GM21786 (cell line): ENCODE results near the gene WDR54.
"Not testable (repeated sequence)": the region's sequence is repeated elsewhere in the genome, so short reads cannot be mapped to it uniquely, and the experiment has no call there.

Experiments
- ATAC-seq: cut with Tn5 transposase; IDR thresholded peaks from one replicate; pipeline ENCODE4 v1.9.1; 2021; ENCODE audit not compliant: unreplicated experiment

The WDR54 gene

DNA sequence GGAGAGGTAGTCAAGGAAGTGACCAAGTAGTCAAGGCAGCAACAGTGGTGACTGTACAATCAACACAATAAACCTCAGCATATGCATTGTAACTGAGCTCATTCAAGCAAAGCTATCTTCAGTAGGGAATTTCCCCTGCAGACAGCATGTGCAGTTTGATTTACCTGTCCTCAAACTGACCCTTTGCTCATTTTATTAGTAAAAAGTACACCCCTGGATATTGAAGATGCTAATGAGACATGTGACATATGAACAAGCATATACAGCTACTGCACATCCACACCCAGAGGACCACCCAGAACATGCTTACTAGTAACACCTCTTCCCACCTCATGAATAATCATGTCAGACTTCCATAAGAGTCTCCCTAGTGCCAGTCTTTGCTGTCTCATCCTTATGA, 15.5 kb upstream of the WDR54 start:
- ATAC-seq = no peak

DNA sequence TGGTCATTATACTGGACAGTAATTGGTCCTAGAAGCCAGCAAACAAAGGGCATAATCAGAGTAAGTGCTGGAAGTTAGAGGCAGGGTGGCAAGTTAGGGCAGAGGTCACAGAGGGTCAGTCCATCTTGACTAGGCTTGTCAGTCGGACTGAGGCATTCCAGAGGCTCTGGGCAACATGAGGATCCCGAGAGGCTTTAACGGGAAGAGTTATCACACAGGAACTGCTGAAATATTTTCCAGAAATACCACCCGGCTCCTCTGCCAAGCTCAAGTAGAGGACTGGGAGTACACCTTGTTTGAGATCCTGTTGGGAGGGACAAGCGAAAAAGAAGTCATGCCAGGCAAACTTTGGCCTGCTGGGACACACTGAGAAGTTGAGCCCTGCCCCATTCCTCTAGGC, 13.8 kb upstream of the WDR54 start:
- ATAC-seq = no peak

DNA sequence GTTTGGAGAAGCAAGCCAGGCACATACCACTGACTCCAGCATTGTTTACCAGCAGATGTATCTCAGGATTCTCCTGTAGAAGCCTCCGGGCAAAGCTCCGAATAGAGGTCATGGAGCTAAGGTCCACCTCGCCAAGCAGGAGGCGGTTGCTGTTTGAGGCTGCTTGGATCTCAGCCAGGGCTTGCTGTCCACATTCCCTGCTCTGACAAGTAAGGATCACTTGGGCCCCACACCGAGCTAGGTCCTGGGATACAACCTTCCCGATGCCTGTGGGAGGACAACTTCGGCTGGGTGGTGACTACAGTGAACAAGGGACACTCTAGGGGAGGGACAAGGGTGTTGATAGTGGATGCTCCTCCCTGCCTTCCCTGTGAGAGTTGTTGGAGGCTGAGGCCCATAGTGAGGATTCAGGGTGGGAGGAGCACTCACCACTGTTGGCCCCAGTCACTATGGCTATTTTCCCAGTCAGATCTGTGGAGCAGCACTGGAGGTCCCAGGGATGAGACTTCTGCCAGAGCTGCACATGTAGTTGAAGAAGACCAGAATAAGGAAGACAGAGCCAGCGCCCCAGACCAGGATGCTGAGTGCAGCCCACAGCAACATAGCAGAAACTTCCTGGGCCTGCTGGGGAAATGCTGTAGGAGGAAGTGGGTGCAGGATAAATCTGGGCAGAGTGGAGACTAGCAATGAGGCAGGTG, 8.4 kb upstream of the WDR54 start:
- no peak for ATAC-seq

DNA sequence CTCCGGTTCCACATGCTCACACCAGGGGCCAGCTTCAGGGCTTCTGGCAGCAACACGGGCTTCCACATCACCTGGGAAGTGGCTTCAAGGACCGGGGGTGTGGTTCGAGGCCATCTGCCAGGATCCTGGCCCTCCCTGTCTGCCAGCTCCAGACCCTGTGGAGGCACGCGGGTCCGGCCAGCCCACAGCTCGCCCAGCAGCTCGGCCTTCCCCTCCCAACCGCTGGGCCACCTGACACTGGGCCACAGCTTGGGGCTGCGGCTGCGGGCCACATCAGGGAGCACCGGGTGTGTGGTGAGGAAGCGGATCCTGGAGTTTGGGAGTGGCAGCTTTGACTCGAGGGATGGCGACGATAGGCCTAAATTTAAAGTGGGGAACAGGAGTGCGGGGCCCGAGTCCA, 7.1 kb upstream of the WDR54 start:
- no peak for ATAC-seq

DNA sequence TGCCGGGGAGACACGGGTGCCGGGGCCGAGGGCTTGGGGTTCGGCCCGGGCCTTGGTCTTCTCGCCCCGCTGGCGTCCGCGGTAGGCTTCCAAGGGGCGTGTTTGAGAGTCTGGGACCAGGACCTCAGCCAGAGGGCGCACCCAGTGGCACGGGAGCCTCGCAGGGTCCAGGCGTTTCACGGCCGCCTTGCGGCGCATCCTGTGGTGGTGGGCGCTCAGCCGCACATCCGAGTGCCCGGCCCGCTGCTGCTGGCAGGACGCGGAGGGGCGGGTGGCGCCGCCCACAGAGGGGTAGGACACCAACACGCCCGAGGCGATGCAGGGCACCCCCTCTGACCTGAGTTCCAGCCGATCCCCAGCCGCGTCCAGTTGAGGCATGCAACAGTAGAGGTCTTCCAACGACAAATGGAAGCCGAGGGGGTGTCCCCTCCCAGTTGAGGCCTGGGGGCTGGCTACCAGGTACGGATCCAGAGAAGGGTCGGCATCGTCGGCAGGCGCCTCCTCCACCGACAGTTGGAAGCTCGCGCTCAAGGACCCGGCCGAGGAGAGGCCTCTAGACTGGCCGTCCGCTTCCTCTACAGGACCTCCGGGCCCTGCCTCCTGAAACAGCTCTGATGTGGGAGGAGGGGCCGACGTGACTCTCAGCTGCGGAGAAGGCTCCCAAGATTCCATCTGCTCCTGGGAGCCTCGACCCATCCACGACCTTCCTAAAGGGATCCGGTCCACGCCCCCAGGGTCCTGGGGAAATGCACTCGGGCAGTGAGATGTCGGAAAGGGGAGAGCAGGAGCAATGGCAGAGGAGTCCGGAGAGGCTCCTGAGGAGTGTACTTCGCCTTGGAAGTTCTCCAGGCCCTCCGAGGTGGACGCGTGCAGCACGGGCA, 6.4 kb upstream of the WDR54 start:
- ATAC-seq = peak; percentile 54

DNA sequence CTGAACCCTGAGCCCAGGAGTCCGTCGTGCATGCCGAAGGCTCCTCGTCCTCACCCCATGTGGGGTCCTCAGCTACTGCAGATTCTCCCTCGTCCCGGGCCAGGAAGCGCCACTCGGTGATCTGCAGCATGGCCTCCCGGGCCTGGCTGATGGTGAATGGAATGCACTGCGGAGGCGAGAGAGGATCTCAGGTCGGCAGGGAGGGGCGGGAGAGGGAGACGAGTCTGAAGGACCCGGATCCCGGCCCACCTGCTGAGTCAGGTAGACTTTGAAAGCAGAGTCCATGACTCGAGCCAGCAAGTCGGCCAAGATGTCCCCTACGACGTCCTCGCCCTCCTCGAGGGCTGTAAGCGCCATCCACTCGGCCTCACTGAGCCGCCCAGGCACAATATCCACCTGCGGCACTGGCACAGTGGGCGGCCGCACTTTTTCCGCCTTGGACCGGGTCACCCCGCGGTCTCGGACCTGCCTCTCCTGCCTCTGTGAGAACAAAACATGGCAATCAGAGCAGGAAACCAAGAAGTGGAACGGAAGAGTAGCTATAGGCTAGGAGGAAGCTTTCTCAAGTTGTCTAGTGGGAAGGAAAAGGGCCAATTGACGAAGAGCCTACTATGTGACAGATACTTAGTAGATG, 5.7 kb upstream of the WDR54 start:
- ATAC-seq = no peak

DNA sequence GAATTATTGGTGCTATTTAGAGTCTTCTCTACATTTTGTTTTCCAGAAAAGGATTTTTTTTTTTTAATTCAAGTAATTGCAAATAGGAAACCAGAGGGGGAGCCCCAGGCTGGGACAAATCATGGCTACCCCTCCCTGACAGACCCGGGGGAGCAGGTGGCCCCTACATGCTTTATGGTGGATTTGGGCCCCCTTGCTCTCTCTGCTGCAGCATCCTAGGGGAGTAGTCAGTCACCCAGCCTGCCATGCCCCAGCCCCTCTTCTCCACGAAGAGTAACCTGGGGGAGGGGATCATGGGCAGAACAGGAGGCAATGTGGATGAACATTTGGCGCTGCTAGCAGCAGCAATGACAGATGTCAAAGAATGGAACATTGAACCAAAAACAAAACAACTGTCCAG, 4.8 kb upstream of the WDR54 start:
- ATAC-seq = no peak

DNA sequence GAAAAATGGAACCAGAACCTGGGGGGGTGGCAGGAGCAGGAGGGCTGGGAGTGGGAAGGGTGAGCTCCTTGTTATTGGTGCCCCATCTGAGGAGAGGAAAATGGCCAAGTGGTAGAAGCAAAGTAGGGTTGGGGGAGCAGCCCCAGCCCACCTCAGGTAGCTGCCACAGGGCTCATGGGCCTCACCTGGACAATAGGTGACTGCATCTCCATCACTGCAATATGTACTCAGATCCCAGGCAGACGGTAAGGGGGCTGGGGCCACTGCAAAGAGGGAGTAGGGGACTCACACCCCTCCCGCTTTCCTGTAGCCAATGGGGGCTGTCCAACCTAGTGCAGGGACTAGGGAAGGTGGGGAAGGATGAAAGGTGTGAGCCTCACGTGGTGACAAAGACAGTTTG, 4.3 kb upstream of the WDR54 start:
- ATAC-seq = no peak

DNA sequence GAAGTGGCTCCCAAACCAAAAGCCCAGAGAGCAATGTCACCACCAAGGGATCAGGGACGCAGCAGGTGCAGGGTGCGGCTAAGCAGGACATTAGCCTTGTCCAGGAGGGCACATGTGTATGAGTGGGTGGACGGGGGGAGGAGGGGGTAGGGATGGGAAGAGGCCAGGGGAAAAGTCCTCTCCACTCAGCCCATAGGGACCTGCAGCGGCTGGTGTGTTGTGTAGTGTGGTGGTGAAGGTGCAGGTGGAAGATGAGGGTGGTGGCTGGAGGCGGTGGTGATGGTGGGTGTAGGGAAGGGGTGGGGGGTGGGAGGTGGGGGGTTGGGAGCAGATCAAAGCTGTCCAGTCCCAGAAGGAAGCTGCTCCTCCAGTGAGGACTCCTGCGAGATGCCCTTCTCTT, 3.8 kb upstream of the WDR54 start:
- ATAC-seq = no peak

DNA sequence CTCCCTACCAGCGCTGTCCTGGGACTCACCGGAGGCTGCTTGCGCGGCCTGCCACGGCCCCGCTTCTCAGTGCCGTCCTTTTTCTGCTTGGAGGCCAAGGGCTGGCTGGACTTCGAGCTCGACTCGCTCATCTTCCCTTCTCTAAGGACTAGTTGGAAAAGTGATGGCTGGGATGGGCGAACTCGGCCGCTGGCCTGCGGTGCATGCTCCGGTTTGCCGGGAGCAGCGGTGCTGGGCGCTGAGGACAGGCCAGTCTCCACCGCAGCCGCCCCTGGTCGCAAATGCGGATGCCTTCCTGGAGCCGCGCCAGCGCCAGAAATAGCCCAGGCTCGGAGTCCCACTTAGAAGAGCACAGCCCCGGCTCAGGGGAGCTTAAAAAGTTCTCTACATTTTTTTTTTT, 3.2 kb upstream of the WDR54 start:
- no peak for ATAC-seq

DNA sequence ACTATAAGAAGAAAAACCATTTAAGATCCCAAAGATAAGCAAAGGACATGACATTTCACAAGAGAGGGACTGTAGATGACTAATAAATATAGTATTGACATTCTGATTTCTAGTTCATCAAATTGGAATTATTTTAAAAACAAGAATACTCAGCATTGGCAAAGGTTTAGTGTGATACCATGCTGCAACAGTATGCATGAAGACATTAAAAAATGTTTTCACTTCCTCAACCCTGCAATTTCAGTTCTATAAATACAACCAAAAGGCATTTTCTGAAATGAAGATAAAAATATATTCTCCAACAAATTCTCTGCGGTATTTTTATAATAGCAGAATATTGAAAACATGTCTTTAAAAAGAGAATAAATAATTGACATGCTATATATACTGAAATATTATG, 2.2 kb upstream of the WDR54 start:
- ATAC-seq = no peak

DNA sequence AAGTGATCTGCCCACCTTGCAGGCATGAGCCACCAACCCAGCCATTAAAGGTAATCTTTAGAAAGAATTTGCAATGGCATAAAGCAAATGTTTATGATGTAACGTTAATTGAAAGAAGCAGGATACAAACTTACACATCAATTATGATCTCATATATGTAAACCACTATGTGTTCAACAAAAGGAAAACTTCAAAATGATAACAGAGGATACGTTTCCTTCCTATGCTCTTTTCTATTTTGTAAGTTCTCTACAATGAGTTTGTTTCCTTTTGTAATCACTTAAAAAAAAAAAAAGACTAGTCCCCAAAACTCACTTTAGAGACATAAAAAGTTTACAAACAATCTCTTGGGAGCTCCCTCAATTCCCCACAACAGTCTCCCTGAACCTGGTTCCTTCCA, 1.5 kb upstream of the WDR54 start:
- no peak for ATAC-seq

DNA sequence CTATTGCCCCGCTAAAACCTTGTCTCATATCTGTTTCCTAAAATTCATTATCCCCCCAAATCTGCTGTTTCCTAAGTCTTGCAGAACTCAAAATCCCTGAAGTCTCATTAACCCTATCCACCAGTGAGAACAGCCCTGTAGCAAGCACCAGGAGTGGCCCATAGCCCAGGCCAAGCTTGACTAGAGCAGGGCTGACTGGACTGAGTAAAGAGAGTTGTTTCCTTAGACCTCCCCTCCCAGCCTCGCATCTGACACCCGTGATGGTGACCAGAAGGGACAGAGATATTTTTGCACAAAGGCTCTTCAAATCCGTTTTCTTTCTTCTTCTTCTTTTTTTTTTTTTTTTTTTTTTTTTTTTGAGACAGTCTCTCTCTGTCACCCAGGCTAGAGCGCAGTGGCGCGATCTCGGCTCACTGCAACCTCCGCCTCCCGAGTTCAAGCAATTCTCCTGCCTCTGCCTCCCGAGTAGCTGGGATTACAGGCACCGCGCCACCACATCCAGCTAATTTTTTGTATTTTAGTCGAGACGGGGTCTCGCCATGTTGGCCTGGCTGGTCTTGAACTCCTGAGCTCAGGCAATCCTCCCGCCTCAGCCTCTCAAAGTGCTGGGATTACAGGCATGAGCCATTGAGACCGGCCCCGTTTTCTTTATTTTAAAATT, 957 bp upstream of the WDR54 start:
- ATAC-seq = not testable (repeated sequence)

DNA sequence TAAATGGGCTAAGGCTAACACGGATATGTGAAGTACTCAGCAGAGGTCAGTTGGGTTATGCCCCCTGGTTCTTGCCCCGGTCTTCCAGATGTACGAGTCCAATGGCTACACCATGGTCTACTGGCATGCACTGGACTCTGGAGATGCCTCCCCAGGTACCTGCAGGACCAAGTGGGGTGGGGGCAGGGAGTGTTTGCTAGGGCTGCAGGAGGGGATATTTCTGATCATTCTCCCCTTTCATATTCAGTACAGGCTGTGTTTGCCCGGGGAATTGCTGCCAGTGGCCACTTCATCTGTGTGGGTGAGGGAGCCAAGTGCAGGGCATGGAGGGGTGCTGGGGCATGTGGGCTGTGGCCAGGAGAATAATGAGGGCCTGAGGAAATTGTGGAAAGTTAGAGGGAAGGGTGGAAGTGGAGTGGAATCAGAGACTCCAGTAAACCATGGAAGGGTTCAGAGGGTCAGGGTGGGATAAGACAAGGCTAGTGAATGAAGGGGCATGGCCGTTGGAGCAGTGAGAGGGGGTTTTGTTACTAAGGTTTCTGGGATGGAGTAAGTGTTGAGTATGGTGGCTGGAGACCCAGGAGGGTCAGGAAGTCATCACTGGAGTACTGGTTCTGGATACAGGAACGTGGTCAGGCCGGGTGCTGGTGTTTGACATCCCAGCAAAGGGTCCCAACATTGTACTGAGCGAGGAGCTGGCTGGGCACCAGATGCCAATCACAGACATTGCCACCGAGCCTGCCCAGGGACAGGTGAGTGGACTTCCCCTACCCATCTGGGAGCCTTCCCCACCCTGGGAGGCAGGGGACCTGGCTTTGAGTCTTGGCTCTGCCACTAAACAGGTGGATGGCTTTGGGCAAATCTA, 1.9 kb downstream of the WDR54 start:
- no peak for ATAC-seq

DNA sequence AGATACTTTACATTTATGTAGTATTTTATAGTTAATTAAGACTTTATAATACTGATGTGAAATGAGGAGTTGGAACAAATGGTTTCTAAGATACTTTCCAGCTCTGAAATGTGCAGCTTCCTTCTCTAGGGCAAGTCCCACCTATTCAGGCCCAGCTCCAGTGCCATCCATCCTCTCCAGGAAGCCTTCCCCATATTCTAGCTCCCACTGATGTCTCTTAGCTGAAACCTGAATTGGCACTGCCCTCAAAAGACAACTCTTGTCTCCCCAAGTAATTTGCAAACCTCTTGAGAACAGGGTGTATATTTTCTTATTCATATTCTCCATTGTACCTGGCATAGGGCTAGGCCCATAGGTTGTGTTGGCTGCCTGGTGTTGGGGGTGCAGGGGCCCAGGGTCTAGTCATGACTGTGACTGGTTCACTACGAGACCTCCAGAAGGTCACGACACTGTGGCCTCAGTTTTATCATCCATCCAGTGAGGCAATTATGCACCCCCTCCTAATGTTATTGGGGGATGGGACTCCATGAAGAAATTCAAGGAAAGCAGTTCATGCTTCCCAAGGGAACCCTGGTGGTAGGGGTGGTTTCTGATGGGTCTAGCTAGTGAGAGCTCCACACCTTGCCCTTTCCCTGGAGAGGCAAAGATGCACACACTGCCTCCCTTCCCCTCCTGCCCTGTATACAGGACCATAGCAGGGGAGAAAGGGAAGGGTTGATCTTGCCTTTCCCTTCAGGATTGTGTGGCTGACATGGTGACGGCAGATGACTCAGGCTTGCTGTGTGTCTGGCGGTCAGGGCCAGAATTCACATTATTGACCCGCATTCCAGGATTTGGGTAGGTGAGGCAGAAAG, 2.8 kb downstream of the WDR54 start:
- no peak for ATAC-seq

DNA sequence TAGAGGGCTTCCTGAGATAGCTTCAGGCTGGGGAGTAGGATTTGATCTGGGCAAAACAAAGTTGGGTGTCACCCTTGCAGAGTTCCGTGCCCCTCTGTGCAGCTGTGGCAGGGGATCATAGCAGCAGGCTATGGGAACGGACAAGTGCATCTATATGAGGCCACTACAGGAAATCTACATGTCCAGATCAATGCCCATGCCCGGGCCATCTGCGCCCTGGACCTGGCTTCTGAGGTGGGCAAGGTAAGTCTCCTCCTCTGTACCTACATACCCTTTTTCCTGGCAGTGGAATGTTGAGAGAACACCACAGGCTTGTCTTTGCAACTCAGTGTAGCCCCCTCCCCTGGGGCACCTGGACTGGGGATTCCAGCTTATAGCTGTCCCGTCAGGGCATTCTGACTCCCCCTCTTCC, 3.5 kb downstream of the WDR54 start:
- no peak for ATAC-seq

DNA sequence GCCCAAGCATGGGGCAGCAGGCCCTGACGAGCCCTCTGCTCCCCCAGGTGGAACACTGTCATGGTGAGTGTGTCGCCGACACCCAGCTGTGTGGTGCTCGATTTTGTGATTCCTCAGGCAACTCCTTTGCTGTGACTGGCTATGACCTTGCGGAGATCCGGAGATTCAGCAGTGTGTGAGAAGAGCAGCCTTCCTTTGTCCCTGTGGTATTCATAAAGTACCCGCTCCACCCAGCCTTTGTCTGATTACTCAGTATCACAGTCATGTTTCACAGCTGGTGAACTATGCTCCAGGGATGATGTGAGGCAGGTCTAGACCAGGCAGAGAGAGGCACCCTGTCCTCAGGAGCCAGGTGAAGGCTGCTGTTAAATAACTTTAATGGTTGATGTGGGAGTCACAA, 4.0 kb downstream of the WDR54 start:
- no peak for ATAC-seq

DNA sequence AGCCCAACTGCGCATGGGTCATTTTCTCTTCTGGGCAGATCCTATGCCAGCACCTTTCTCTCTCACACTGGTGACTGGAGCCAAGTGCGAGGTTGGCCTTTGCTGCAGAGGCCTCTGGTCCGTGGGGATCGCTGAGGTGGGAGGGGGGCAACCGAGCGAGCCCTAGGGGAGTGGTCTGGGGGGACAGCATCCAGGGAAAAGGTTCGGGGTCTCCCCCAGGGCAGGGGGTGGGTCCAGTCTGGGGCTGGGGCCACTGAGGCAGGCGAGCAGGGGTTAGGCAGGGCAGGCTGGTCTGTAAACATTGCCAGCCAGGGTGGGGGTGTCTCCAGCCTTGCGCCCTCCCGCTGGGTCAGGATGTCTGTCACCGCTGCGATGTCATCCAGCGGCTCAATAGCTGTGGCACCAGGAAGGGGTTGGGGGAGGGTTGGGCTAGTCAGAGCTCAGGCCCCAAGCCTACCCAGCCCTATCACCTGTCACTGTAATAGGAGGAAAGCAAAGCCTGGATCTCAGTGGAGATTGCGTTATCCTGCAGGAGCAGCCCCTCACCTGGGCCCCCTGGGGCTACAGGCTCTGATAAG, 4.7 kb downstream of the WDR54 start:
- no peak for ATAC-seq

DNA sequence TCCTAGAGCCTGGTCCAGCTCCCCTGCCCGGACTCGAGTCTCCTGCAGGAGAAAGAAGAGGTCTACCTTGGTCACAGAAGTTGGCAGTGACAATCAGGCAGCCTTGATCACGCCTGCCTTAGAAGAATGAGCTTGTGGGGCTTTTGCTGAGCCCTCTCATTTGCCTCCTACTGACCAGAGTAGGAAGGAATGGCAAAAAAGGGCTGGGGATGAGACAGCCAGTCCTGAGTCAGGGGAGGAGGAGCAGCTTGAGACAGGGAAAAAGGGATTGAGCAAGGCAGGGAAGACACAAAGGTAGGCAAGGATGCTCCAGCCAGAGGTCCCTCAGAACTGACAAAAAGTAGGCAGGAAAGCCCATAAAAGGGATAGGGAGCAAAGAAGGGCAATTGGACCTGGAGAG, 6.0 kb downstream of the WDR54 start:
- no peak for ATAC-seq
